Ascending aorta (tissue), 2 donors: ENCODE data around the gene PDZRN3. TPM values are rescaled to one million over a fixed set of nuclear protein-coding genes. Genes with fewer than 3 reads are reported as not detected.

Source experiments
- DNase-seq, 2 donors: peaks; one replicate each; pipeline ENCODE4 v3.0.0-alpha.2; 2019; ENCODE audit warnings: low spot score in 2 of 2
- H3K27ac ChIP-seq, 2 donors: fragments of 200-600 bp; sonication (generic); one replicate each; pipeline ENCODE4 v1.5.1; 2016 to 2017; ENCODE audit warnings: mild to moderate bottlenecking in 1 of 2
- H3K27me3 ChIP-seq: fragments of 200-600 bp; sonication (generic); one replicate; pipeline ENCODE4 v1.5.1; 2017
- H3K36me3 ChIP-seq, 2 donors: fragments of 200-600 bp; sonication (generic); one replicate each; pipeline ENCODE4 v1.5.1; 2016
- H3K4me1 ChIP-seq, 2 donors: fragments of 200-600 bp; sonication (generic); one replicate each; pipeline ENCODE4 v1.5.1; 2016 to 2017; ENCODE audit warnings: mild to moderate bottlenecking in 1 of 2
- H3K4me3 ChIP-seq, 2 donors: fragments of 200-600 bp; sonication (generic); one replicate each; pipeline ENCODE4 v1.5.1; 2016 to 2017; ENCODE audit warnings: mild to moderate bottlenecking in 1 of 2
- H3K9me3 ChIP-seq, 2 donors: fragments of 200-600 bp; sonication (generic); one replicate each; pipeline ENCODE4 v1.5.1; 2016
- CTCF ChIP-seq, 3 experiments: fragments of 200-600 bp in 2 of 3; fragments of 450-650 bp in 1 of 3; sonication (generic) in 2 of 3; IDR thresholded peaks; one replicate each; pipeline ENCODE4 v1.5.1; 2016 to 2019; ENCODE audit warnings: antibody characterized with exemption in 3 of 3, mild to moderate bottlenecking in 1 of 3, moderate library complexity in 1 of 3
- intact Hi-C: fragments of 100-400 bp; cut with DNase I; formaldehyde crosslinking; loops from one replicate; pipeline ENCODE4 v1.15.1; 2023
- total RNA-seq: library from RNA; depleted of rRNA; stranded (reverse); fragments of >200 nt; gene quantifications from one replicate; pipeline ENCODE4 v1.1.0, GENCODE V29; 2016

The PDZRN3 gene
- total RNA-seq, 1 donor from 2014 or later, result 71.9 TPM

- Histone ChIP-seq H3K9me3 (no peaks in the 10 kb centered on the region), H3K36me3 (no peaks in the 10 kb centered on the region), H3K4me1 (peaks cover 0 to 28% of the 10 kb centered on the region in 2 donors), H3K4me3 (peak overlapping the region; percentile 10 to 22), H3K27ac (peak overlapping the region; percentile 11 to 50), H3K27me3 (no peaks in the 10 kb centered on the region)
- intact Hi-C loops, result no loop called here
- TF ChIP-seq CTCF (IDR thresholded peaks at IDR 0.05), result peak in 1 of 3 experiments; percentile 20
- no peak for DNase-seq
Observed at GRCh38 chr3:73419179-73419803, 205.4 kb downstream of the PDZRN3 start.

- Histone ChIP-seq H3K4me1 (peaks cover 0 to 25% of the 10 kb centered on the region in 2 donors), H3K36me3 (no peaks in the 10 kb centered on the region), H3K9me3 (no peaks in the 10 kb centered on the region), H3K4me3 (no peak overlapping the region), H3K27ac (peak overlapping the region; percentile 10 to 50), H3K27me3 (no peaks in the 10 kb centered on the region)
- DNase-seq, result no peak
- no peak for TF ChIP-seq CTCF (IDR thresholded peaks at IDR 0.05)
- intact Hi-C loops, result no loop called here
Observed at GRCh38 chr3:73418681-73419080, 206.1 kb downstream of the PDZRN3 start.

- Histone ChIP-seq H3K4me3 (no peak overlapping the region), H3K4me1 (peaks cover 0 to 17% of the 10 kb centered on the region in 2 donors), H3K9me3 (no peaks in the 10 kb centered on the region), H3K27me3 (no peaks in the 10 kb centered on the region), H3K27ac (no peak overlapping the region), H3K36me3 (no peaks in the 10 kb centered on the region)
- no peak for DNase-seq
- intact Hi-C loops, result no loop called here
- TF ChIP-seq CTCF (IDR thresholded peaks at IDR 0.05), result no peak
Observed at GRCh38 chr3:73415118-73415517, 209.6 kb downstream of the PDZRN3 start.

GRCh38 chr3:73413619-73414018, 211.1 kb downstream of the PDZRN3 start:
- no peak for TF ChIP-seq CTCF (IDR thresholded peaks at IDR 0.05)
- no peak for DNase-seq
- Histone ChIP-seq H3K27ac (no peak overlapping the region), H3K4me3 (no peak overlapping the region), H3K27me3 (no peaks in the 10 kb centered on the region), H3K9me3 (no peaks in the 10 kb centered on the region), H3K4me1 (peaks cover 3 to 13% of the 10 kb centered on the region in 2 donors), H3K36me3 (no peaks in the 10 kb centered on the region)
- intact Hi-C loops, result no loop called here

- H3K9me3 ChIP-seq, result no peaks in the 10 kb centered on the region
- no peak overlapping the region for H3K4me3 ChIP-seq
- no peak for TF ChIP-seq CTCF (IDR thresholded peaks at IDR 0.05)
- H3K27ac ChIP-seq, result no peak overlapping the region
- H3K4me1 ChIP-seq, result peaks cover 5 to 21% of the 10 kb centered on the region in 2 donors
- intact Hi-C loops, result no loop called here
- H3K27me3 ChIP-seq, result no peaks in the 10 kb centered on the region
- no peak for DNase-seq
- H3K36me3 ChIP-seq, result no peaks in the 10 kb centered on the region
Observed at GRCh38 chr3:73411993-73412392, 212.7 kb downstream of the PDZRN3 start.

- Histone ChIP-seq H3K36me3 (no peaks in the 10 kb centered on the region), H3K27ac (no peak overlapping the region), H3K9me3 (no peaks in the 10 kb centered on the region), H3K4me3 (no peak overlapping the region), H3K4me1 (peaks cover 6 to 24% of the 10 kb centered on the region in 2 donors), H3K27me3 (no peaks in the 10 kb centered on the region)
- no peak for DNase-seq
- no peak for TF ChIP-seq CTCF (IDR thresholded peaks at IDR 0.05)
- intact Hi-C loops, result no loop called here
Observed at GRCh38 chr3:73411545-73411944, 213.2 kb downstream of the PDZRN3 start.
